ENCODE results near the gene FAM193A.

FAM193A gene

GRCh38 chr4:2742823-2743517, 206.5 kb downstream of the FAM193A start:
- DNase-seq (ENCODE audit: extremely low read depth, low read depth) = no peak
- no peak for TF ChIP-seq CTCF (IDR thresholded peaks at IDR 0.05; ENCODE audit: low read depth, low read length, missing control alignments)
- no peak overlapping the region for H3K4me3 ChIP-seq (replicated peaks; ENCODE audit: low read depth, low read length)

- H3K4me3 ChIP-seq (replicated peaks; ENCODE audit: low read depth, low read length) = no peak overlapping the region
- TF ChIP-seq CTCF (IDR thresholded peaks at IDR 0.05; ENCODE audit: low read depth, low read length, missing control alignments) = no peak
- no peak for DNase-seq (ENCODE audit: extremely low read depth, low read depth)
Measured at GRCh38 chr4:2743518-2744445, 207.3 kb downstream of the FAM193A start.

GRCh38 chr4:2744576-2745270, 208.3 kb downstream of the FAM193A start:
- no peak for DNase-seq (ENCODE audit: extremely low read depth, low read depth)
- TF ChIP-seq CTCF (IDR thresholded peaks at IDR 0.05; ENCODE audit: low read depth, low read length, missing control alignments) = no peak

GRCh38 chr4:2745516-2745915, 209.1 kb downstream of the FAM193A start:
- no peak for TF ChIP-seq CTCF (IDR thresholded peaks at IDR 0.05; ENCODE audit: low read depth, low read length, missing control alignments)
- DNase-seq (ENCODE audit: extremely low read depth, low read depth) = no peak
- no peak overlapping the region for H3K4me3 ChIP-seq (replicated peaks; ENCODE audit: low read depth, low read length)

More at GRCh38 chr4:2744576-2745270, 208.3 kb downstream of the FAM193A start:
- H3K4me3 ChIP-seq (replicated peaks; ENCODE audit: low read depth, low read length) = no peak overlapping the region

GRCh38 chr4:2745981-2746806, 209.7 kb downstream of the FAM193A start:
- DNase-seq (ENCODE audit: extremely low read depth, low read depth) = no peak

More at GRCh38 chr4:2745981-2746806, 209.7 kb downstream of the FAM193A start:
- TF ChIP-seq CTCF (IDR thresholded peaks at IDR 0.05; ENCODE audit: low read depth, low read length, missing control alignments) = no peak
- H3K4me3 ChIP-seq (replicated peaks; ENCODE audit: low read depth, low read length) = no peak overlapping the region

All from HFF-Myc (cell line).